Putamen (tissue), 1 donor: ENCODE data around the gene RSRP1.

ENCODE experiments used
- DNase-seq: peaks from one replicate; pipeline ENCODE4 v3.0.0-alpha.2; 2016; ENCODE audit warnings: low spot score

Gene RSRP1

DNA sequence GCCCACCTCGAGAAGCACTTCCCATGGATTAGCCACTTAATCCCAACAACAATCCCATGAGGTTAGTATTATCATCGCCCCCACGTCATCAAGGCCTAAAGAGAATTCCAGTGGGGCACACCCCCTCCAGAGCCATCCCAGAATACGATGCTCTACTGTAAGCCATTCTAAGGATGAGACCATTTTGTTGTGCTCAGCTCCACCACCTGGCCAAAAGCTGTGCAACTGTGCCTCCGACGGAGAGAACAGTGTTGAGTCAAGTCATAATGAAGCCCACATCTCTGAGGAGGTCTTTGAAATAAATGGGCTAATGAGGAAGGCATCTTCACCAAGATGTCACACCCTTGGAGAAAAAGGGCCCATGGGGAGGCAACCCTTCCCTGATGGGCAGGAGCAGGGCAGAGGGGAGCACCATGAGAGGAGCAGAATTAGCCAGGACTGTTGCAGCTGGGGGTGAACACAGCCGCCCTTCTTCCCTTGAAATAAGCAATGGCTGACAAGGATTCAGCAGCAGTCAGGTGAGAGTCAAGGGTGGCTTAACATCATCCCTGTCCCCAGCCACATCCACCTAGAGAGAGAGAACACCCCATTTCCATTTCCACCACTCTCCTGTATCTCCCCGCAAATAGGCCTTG lies 29.5 kb downstream of the RSRP1 start:
- DNase-seq = no peak

DNA sequence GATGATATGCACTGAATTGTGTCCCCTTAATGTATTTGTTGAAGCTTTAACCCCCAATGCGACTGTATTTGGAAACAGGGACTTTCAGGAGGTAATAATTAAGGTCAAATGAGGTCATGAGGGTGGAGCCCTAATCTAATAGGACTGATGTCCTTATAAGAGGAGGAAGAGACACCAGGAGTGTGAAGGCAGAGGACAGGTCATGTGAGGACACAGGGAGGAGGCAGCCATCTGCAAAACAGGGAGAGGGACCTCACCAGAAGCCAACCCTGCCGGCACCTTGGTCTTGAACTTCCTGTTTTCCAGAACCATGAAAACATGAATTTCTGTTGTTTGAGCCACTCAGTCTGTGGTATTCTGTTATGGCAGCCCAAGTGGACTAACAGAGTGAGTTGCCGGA lies 30.2 kb downstream of the RSRP1 start:
- no peak for DNase-seq

DNA sequence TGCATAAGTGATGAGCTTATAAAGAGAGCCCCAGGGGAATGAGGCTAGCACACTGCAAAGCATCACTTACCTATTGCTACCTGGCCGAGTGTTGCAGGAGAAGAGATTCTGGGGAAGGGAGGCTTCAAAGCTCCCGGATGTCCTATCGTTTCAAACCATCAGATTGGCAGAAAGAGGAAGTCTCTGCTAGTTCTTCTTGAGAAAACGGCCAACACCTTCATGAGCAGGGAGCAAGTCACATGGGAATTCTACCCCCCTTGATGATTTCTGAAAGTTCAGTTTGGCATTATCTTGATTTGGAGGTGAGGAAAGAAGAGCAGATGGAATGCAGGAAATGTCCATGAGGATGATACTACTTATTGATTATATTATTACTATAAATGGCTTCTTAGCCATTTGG lies 31.1 kb downstream of the RSRP1 start:
- DNase-seq = no peak

DNA sequence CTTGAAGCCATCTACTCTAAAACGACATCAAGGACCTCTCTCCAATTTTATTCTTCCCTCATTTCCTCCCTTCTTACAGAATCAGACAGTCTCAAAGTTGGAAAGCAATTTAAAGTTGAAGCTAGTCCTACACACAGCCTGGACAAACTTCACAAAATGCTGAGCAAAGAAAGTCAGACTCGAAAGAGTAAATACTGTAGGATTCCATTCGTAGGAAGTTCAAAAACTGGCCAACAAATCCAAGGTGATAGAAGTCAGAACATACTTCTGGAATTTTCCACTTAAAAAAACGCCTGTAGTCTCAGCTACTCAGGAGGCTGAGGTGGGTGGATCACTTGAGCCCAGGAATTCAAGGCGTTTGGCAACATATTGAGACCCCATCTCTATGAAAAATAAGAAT lies 34.5 kb downstream of the RSRP1 start:
- DNase-seq = no peak

DNA sequence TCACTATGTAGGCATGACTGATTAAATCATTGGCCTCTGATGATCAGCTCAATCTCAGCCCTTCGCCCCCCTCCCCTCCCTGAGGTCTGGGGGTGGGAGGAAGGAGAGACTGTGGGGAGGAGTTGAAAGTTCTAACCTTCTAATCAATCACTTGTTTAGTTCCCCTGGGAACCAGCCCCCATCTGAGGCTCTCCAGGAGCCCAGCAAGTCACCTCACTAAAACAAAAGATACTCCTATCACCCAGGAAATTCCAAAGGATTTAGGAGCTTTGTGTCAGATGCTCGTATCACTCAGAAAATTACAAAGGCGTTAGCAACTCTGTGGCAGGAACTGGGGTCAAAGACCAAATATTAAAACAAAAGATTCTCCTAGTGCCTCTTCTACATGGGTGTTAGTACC lies 36.5 kb downstream of the RSRP1 start:
- DNase-seq = no peak

DNA sequence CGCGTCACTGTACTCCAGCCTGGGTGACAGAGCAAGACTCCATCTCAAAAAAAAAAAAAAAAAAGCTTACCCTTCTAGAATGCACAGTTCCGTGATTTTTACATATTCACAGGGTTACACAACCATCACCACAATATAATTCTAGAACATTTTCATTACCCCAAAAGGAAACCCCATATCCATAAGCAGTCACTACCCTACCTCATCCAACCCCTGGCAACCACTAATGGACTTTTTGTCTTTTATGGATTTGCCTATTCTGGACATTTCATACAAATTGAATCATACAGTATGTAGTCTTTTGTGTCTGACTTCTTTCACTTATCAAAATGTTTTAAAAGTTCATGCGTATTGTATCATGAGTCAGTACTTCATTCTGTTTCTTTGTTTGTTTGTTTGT lies 37.7 kb downstream of the RSRP1 start:
- DNase-seq = no peak

DNA sequence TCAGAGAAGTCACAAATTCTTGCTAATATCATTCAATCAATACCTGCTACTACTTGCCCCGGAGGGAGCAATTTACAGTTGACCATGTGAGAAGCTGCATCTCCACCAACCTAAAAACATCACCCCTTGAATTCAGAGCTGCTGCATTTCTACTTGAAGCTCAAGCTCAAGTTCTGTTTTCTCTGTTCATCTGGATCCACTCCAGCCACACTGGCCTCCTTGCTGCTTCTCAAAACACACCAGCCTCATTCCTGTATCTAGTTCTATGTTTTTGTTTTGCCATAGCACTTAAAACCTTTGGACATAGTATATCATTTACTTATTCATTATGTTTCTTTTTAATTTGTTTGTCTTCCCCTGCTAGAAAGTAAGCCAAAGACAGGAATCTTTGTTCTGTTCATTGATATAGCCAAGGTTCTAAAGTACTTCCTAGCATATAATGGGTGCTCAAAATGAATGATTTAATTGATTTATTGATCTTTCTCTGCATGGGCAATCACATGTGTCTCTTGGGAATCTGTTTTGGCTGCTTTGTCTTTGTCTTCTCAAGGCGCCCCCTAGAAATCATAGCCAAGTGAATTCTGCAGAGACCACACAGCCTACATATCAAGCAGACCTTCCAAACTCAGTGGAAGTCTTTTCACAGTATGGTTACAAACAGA lies 38.6 kb downstream of the RSRP1 start:
- no peak for DNase-seq

DNA sequence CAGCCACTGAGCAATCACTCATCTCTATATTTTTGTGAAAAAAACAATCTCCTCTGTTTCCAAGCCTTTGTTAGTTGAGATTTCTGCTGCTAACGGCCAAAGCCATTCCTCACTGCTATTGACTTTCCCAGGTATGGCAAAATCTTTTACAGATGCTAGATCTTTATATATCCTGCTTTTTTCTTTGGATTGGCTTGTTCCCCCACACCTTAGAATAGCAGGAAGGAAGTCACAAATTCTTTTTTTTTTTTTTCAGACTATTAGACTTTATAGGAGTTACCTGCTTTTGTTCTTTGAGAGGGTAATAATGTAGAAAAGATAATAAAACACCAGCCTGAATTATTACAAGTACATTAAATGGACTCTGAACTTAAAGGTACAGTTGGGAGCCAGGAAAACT lies 39.2 kb downstream of the RSRP1 start:
- no peak for DNase-seq

DNA sequence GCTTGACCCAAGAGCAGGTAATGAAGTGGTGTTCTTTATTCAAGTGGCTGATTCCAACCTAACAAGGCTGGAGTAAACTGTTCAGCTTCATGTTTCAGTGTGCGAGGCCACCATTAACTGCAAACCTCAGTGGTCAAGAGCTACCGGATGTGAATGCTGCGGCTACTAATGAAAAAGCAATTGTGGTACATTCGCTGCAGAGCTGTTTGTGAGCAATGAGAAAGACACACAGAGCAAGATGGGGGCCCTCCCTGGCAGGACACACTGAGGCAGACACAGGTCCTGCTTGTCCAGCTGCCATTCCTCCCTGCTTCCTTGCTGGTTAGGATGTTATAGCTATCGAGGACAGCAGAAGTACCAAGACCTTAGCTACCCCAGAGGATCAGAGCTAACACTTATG lies 41.1 kb downstream of the RSRP1 start:
- DNase-seq = no peak

DNA sequence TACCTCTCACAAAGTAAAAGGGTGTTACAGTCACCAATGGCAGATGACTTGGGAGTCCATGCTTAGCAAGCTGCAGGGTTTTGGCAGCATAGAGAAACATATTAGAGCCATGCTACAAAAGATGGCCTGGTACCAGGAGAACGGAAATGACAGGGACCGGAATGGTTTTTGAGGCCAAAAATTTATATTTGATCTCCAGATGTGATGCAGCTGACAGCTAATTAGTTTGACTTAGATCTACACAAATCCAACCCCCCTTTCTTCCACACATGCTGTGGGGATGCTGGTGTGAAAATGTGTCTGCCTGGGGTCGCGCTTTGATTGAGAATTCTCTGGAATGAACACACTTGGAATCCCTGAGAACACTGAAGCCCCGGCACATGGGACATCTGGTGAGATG lies 41.5 kb downstream of the RSRP1 start:
- no peak for DNase-seq

DNA sequence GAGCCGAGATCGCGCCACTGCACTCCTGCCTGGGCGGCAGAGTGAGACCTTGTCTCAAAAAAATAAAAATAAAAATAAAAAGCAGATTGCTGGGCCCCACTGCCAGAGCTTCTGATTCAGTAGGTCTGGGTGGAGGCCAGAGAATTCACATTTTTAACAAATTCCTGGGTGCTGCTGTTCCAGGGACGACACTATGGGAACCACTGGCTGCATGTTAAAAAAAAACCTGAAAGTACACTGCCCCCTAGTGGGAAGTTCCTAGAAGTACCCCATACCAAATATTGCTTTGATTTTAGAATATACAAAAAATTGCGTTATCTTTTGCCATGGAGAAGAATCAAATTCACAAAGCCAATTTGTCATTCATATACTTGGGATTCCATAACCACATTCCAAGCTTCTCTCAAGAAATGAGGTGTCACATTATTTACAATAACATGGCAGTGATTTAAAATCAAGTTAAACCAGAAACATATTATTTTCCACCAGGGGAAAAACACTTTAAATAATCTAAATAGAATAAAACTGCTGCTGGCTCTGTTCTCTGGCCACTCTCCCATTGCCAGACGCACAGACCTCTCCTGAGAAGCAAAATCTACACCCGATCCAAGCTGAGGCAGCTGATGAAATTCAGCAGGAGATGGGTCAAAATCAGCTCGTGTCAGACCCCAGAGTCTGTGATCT lies 42.3 kb downstream of the RSRP1 start:
- peak; percentile 15 for DNase-seq

DNA sequence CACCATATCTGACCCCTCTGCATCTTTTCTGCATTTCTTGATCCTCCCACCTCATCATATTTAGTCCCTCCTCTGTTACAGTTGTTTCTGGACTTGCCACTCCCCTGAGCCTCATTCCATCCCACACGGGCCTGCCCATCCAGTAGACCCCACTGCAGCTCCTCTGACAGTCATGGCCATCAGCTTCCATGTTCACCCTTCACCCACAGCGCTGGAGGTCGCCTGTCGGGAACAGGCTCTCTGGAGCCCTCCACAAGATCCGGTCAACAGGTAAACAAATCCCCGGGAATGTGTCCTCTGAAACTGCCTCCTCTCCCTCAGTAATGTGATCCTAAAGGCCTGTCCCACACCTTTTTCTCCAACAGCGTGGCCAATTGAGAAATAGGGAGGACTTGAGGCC lies 46.2 kb downstream of the RSRP1 start:
- no peak for DNase-seq

DNA sequence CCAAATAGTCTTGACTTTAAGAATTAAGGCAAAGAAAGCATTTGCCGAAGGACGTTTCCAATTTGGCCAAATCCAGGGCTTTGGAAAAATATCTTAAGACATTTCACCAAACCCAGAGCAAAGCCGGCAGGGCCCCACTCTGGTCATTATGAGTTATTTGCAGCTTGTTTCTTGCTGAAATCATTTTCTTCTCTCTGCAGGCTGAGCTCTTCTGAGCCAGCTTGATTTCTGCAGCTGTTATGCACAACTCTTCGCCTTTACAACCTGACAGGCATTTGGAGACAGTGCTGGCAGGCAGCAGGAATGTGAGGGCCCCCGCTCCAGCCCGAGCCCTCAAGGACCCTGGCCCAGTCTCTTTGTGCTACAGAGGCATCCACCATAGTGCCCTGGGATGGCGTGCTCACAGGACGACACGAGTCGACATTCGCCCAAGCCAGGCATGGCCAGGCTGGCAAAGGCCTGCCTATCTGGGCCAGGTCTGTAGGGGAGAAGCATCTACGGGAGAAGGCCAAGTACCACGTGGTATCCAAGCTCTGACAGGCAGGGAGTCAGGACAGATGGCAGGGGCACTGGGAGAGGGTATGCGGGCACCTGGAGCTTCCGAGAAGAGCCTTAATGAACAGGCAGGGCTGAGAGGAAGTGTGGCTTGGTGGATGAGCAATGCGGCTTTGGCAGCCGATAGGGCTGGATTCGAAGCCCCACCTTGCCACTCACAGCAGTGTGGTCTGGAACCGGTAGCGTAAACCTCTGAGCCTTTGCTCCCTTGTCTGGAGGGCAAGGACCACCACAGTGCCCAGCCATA lies 47.2 kb downstream of the RSRP1 start:
- DNase-seq = no peak

DNA sequence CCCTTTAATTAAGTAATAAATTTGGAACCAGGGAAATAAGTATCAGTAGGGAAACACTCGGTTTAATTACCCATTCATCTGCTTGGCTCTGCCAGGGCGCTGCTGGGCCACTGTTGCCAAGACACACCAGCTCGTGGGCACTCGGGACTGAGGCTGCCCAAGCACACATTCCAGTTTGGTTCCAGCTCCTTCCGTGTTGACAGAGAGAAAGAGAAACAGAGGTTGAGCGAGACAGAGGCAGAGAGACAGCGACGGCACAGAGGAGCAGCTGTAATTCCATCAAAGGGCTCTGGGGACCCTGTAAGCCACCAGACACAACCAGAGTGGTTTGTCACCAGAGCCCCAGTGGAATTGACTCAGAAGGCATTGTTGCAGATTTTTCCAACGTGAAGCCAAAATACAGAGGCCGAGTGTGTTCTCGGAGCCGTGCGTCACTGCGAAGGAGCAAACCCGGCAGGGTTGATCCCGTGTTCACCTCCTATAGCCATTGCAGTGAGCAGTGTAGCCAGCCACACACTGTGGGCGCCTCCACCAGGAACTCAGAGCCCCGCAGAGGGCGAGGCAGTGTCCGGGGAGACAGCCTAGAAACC lies 48.5 kb downstream of the RSRP1 start:
- DNase-seq = peak; percentile 34

DNA sequence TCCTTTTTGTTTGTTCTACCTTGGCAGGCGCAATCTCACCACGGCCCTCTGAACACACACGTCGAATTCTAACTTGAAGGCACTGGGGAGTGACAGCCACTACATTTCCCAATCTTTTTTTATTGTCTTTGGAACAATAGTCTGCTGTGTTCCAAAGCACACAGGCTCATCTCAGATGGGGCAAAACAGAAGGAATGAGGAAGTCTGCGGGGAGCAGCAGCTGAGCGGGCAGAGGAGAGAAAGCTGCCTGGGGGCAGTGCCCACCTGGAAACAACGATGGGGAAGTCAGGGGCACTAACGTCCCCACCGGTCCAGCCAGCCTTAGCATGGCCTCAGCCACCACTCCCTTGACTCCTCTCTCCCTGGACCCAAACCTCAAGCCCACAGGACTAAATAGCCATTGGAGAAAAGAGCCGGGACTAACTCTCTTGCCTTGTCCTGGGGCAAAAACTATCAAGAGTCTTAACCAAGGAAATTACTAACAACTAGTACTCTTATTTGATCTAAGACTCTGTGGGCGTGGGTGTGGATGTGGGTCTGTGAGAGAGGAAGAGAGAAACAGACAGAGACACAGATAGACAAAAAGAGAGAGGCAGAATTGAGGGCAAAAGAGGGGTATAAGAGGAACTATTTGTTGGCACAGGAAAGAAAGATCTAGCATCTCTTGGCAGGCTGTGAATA lies 49.1 kb downstream of the RSRP1 start:
- DNase-seq = peak; percentile 25

DNA sequence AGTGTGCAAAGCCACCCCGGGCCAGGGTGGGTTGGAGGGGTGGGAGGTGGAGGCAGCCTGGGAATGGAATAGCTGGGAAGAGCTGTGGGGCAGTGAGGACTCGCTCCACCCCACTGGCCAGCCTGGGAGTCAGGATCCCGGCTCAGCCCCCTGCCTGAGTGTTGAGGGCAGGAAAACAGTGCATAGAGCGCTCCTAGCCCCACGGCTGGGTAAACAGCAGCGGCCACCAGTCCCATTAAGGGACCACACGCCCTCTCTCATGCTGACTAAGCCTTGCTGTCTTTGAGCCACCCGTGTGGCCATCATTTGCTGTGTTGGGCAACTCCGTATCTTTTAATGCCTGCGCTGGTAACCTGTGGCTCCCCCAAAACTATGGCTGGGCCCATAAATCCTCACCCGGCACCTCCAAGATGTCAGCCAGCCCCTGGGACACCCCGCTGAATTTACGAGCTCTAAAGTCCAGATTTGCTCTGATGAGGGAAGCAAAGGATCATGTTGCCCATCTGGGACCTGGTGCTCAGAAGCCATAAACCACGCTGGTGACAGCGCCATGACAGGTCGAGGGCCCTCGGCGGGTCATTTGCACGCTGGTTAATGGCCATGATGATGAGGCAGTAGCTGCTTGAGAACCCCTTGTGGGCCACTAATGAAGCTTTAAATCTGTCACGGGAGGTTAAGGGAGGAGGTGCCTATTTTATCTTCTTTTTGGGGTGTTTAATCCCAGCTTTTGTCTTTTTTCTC lies 49.8 kb downstream of the RSRP1 start:
- DNase-seq = no peak

DNA sequence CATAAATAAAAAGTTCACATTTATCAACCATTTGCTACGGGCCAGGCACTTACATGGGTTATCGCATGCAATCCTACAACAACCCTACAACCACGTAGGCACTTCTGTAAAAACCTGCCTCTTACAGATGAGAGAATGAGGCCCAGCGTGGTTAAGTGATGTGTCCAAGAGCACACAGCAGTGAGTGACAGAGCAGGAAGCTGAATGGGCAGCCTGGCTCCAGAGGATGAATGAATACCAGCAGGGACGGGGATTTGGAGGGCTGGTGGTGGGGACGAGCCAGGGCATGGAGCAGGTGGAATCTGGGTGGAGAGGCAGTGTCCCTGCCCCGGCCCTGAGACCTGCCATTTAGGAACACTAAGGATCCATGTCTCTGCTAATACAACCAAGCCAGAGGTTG lies 50.4 kb downstream of the RSRP1 start:
- DNase-seq = no peak

DNA sequence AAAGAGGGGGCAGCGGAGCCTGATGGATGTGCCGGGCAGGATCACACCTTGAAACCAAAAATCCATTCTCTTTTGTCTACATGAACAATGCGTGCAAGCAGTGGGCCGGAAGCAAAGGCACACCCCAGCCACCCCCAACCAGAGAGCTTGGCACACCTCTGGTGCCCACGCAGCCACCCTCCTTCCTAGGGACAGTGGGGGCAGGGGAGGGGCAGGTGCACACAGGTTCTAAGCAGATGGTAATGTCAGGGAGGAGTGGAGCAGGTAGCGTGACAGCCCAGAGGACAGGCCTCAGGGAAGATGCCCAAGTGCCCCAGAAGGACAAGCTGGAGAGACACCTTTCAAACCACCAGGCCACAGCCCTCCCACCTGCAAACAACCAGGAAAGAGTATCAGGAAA lies 51.4 kb downstream of the RSRP1 start:
- no peak for DNase-seq

DNA sequence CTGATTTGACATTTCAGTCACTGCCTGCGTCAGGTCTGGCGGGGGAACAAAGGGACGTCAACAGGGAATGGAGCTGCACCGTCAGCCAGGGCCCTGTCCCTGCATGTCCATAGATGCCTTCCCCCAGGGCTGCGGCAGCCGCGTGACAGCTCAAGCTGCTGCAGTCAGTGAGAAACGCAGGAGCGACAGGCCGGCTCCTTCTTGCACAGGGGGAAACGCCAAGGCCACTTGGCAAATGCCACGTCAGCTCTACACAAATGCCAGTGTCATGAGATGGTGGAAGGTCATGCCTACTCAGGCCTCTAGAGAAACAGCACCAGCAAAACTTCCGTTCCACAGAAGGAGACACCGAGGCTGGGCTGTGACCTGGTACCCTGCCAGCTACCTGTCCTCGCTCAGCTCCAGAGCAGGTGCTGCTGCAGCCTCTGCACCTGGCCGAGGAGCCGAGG lies 52.7 kb downstream of the RSRP1 start:
- no peak for DNase-seq

DNA sequence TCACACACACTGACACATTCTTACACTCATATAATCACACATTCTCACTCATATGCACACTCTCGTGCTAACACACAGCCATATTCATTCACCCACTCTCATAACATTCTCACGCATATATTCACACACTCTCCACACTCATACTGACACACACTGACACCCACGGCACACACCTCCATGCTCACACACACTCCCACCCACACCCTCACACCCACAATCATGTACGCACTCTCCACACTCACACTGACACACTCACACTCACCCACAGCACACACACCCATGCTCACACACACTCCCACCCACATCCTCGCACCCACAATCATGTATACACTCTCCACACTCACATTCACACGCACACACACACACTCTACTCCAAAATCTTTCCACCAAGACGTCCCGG lies 53.2 kb downstream of the RSRP1 start:
- DNase-seq = no peak

DNA sequence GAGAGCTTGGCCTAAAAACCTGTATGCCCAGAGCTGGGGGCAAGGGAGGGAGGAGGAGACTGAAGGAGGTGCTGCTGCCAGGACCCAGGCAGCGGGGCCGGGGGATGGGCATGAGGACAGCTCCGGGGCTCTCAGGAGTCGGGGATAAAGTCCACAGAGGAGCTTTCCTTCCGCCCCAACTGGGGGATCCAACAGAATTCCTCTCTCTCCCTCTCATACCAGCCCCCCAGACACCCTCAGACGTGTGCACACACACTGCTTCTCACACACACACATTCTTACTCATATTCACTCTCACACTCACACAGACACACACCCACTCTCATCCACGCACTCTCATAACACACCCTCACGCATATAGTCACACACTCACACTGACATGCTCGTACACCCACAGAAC lies 54.0 kb downstream of the RSRP1 start:
- no peak for DNase-seq
